NCI-H1417 treated with DMSO at 0.1 percent for 48 hours (cell line): ENCODE data around the gene TMPRSS3.

Source experiments
- DNase-seq: peaks from one replicate; lab custom pipeline; 2025; lab: John Stamatoyannopoulos, UW

Gene TMPRSS3

DNA sequence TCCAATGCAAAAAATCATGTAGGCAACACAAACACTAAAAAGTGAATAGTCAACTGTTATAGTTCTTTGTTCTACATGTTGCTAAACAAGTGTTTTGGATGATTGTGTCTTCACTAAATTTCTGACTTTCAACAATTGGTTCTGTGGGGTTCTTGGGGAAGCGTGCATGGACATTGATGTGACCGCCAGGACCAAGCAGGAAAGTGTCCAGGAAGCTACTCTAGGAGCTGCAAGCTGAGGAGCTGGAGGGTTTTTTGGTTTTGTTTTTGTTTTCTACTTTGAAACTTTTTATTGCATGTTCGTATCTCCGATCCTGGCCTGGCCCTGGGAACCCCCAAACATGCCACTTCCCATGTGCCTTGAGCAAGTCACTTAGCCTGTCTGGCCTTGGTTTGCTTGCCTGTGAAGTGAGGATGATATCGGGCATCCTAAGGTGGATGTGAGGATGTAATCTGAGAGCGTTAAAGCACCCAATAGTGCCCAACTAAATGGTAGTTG lies 8.0 kb downstream of the TMPRSS3 start:
- no peak for DNase-seq

GRCh38 chr21:42387164-42387563 lies 8.7 kb downstream of the TMPRSS3 start:
- no peak for DNase-seq

DNA sequence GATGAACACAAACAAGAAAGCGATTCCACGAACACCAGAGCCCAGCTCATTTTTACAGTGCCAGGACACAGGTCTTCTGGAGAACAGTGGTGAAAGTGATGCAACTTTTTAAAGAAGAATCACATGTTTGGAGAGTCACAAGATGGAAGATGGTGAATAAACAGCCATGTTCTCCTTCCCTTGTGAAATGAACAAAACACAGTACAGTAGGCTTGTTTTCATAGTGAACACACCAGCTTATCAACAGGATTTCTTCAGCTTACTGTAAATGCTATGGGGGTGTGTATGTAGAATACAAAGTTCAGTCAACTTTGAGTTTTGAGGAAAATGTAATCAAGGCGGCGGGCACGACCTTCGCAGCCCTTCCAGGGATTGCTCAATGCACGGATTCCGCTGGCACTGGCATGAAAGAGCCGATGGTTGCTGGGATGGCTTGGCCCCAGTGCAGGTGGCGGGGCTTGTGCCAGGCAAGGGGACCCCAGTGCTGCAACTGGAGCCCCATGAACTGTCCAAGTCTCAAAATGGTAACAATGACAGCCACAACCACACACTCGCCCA lies 9.7 kb downstream of the TMPRSS3 start:
- DNase-seq: no peak

GRCh38 chr21:42385619-42386018 lies 10.2 kb downstream of the TMPRSS3 start:
- no peak for DNase-seq

GRCh38 chr21:42384989-42385388 lies 10.9 kb downstream of the TMPRSS3 start:
- DNase-seq: no peak

DNA sequence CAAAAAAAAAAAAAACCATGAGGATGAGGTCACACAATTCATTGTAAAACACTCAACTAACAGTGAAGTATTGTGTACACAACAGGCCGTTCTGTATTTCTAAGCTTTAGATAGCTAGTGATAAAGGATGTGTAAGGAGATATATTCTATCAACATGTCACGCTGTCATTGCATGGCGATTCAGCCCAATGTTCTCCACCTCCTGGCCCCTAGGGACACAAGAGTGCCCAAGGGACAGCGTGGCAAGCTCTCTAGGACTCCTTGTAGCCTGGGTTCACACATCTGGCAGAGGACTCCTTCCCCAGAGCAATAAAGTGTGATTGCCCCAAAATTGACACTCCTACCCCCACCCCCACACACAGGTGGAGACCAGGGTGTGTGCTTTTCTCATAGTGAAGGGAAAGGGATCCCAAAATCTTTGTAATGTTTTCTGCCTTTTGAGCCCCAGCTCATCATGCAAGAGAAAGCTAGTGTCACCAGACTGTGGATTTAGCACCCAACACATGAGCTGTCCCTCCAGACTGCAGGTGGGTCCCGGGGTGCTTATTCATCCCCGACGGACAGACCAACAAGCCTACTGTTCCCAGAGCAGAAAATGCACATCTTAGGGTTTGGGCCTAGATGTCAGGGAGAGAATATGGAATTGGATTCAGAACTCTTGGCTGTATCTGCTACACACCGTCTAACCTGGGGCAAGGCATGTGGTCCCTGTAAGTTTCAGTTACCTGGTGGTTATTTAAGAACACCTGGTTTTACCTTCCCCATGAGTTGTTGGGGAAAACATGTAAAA lies 11.5 kb downstream of the TMPRSS3 start:
- DNase-seq: no peak

- no peak for DNase-seq
Observed at GRCh38 chr21:42383331-42383730, 12.5 kb downstream of the TMPRSS3 start.

DNA sequence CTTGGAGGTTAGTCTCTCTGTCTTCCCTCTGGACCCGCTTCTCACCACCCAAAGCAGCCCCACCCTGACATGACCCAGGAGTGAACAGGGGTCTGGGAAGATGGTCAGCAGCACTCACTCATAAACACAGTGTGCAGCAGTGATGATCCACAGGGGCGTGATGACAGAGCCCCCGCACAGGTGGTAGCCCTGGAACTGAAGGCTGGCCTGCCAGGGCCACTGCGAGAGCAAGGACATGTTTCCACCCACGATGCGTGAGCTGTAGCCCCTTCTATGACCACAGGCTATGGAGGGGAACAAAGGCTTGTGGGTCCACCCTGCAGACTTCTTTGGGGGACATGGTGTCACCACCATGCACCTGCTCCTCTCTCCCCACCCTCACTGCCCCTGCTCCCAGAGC lies 12.9 kb downstream of the TMPRSS3 start:
- no peak for DNase-seq

DNA sequence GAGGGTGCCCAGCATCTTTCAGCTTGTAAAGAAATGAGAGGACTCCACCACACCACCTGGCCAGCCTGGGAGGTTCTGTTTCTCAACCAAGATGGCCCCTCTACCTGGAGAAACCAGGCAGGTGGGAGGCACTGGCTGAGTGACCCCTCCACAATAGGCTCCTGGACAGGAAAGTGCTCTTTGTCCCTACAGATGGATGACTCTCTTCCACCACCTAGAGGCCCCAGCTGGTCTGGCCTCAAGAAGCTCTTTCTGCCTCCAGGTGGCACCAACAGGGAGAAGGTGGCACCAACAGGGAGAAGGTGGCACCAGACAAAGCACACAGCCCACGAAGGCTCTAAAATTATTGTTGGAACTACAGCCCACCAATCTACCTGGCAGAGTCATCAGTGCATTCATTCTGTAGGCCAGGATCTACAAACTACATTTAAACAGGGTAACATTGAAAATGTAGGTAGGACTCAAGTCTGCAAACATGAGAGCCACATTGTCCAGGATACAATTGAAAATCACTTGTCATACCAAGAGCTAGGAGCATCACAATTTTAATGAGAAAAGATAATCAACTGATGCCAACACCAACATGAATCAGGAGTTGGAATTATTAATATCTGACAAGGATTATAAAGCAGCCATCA lies 14.4 kb downstream of the TMPRSS3 start:
- no peak for DNase-seq

DNA sequence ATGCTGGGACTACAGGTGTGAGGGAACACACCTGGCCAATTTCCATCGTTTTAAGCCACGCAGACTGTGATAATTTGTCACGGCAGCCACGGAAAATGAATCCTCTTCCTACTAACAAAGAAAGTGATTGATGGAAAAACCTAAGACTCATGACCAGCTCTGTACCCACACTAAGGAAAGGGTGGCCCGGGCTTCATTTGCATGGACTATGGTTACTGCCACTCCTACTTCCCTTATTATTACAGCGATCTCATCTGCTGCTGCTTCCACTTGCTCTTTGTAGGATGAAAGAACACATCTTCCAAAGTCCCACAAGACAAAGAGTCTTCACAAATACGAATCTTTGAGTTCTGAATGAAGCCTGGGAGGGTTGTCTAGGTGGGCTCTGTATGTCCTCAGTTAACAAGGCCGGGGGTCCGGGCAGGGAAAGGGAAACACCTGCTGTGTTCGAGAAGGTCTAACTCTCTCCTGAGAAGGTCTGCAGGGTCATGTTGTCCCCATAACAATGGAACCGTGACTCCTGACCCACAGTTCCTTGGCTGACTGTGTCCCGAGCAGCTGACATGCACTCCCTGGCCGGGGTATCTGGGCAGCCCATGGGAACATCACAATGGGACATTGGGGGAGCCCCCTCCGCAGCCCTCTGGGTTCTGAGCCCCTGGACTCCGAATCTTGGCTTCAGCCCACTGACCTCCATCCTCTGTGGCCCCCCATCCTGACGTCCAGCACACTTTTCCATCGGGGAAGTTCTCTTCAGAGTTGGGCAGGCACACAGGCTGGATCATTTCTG lies 16.2 kb downstream of the TMPRSS3 start:
- no peak for DNase-seq

GRCh38 chr21:42378418-42378817 lies 17.4 kb downstream of the TMPRSS3 start:
- no peak for DNase-seq

- DNase-seq: no peak
Observed at GRCh38 chr21:42377951-42378340, 17.9 kb downstream of the TMPRSS3 start.

- DNase-seq: no peak
Observed at GRCh38 chr21:42377211-42377950, 18.5 kb downstream of the TMPRSS3 start.

GRCh38 chr21:42376338-42376982 lies 19.4 kb downstream of the TMPRSS3 start:
- DNase-seq: no peak

DNA sequence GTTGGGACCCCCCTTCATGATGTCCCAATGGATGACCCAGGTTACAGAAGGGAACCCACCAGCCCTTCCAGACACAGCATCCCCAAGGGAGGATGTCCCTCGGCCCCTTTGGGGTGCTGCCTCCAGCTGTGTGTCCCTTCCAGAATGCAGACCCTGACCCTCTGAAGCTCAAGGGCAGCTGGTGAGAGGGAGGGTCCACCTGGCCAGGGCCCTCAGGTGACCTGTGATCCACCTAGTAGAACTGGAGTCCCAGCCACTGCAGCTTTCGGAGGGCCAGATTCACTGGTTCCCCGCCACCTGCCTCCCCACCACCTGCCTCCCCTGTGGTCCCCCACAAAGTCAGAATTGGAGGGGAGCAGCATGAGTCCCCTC lies 19.9 kb downstream of the TMPRSS3 start:
- DNase-seq: no peak

- DNase-seq: no peak
Observed at GRCh38 chr21:42375506-42375905, 20.3 kb downstream of the TMPRSS3 start.

GRCh38 chr21:42374864-42375499 lies 20.9 kb downstream of the TMPRSS3 start:
- no peak for DNase-seq

- no peak for DNase-seq
Observed at GRCh38 chr21:42374457-42374856, 21.4 kb downstream of the TMPRSS3 start.

- no peak for DNase-seq
Observed at GRCh38 chr21:42373908-42374455, 21.9 kb downstream of the TMPRSS3 start.

GRCh38 chr21:42373196-42373907 lies 22.5 kb downstream of the TMPRSS3 start:
- DNase-seq: no peak
